ENCODE measurements around the gene SMYD2. TPM values are rescaled to one million over a fixed set of nuclear protein-coding genes. Genes with fewer than 3 reads are reported as not detected.

Gene SMYD2
- total RNA-seq, 1 experiment from 2014 or later, result 27.2 TPM

- Histone ChIP-seq H3K9me3 (ENCODE audit: control insufficient read depth in 1 of 2, insufficient read depth in 1 of 2, low read depth in 1 of 2, low read length in 2 of 2) (no peaks in the 10 kb centered on the region), H4K20me1 (ENCODE audit: insufficient read depth) (0 out of 2 replicates have a peak, but pooled peaks cover 3% of the 10 kb centered on the region), H3K9me2 (ENCODE audit: insufficient read depth) (no peaks in the 10 kb centered on the region), H3K36me3 (ENCODE audit: control insufficient read depth in 1 of 2, insufficient read depth in 2 of 2, low read length in 2 of 2) (0 out of 4 replicates have a peak, but pooled peaks cover 2 to 6% of the 10 kb centered on the region in 2 experiments), H3K4me3 (replicated peaks in 1 of 2; ENCODE audit: low read depth in 1 of 2, low read length in 2 of 2) (no peak overlapping the region), H3K4me2 (ENCODE audit: low read length) (no peak overlapping the region), H3K9ac (ENCODE audit: low read length) (no peak overlapping the region), H3K27ac (ENCODE audit: low read depth, low read length) (no peak overlapping the region), H3K79me2 (ENCODE audit: insufficient read depth, low read length) (no peaks in the 10 kb centered on the region), H2AFZ (ENCODE audit: low read depth, low read length, poor library complexity, severe bottlenecking) (no peak overlapping the region), H3K27me3 (ENCODE audit: insufficient read depth, low read length) (no peaks in the 10 kb centered on the region), H3K4me1 (ENCODE audit: control insufficient read depth in 1 of 2, insufficient read depth in 2 of 2, low read length in 2 of 2) (no peaks in the 10 kb centered on the region)
- no peak for TF ChIP-seq EGR1 (IDR thresholded peaks at IDR 0.05; ENCODE audit: low read depth)
- no peak for TF ChIP-seq FOSL1 (IDR thresholded peaks at IDR 0.05; ENCODE audit: low read depth)
- no peak for TF ChIP-seq EZH2phosphoT487 (IDR thresholded peaks at IDR 0.05; ENCODE audit: borderline replicate concordance)
- TF ChIP-seq SIN3A (IDR thresholded peaks at IDR 0.05; ENCODE audit: low read depth), result no peak
- TF ChIP-seq EZH2 (IDR thresholded peaks at IDR 0.05), result no peak
- TF ChIP-seq ELF1 (IDR thresholded peaks at IDR 0.05; ENCODE audit: borderline replicate concordance, low read depth), result no peak
- no peak for TF ChIP-seq YY1 (IDR thresholded peaks at IDR 0.05; ENCODE audit: extremely low read depth, insufficient replicate concordance, low read depth, low read length)
- no peak for TF ChIP-seq SRF (IDR thresholded peaks at IDR 0.05; ENCODE audit: low read depth)
- no peak for TF ChIP-seq ZBTB33 (IDR thresholded peaks at IDR 0.05; ENCODE audit: extremely low read depth, insufficient replicate concordance, low read length)
- no peak for TF ChIP-seq ZFX (IDR thresholded peaks at IDR 0.05)
- no peak for TF ChIP-seq TCF7L2 (IDR thresholded peaks at IDR 0.05; ENCODE audit: borderline replicate concordance, extremely low read depth, insufficient read depth, insufficient read length)
- no peak for TF ChIP-seq ZNF274 (IDR thresholded peaks at IDR 0.05; ENCODE audit: low read depth, low read length)
- no peak for TF ChIP-seq CTCF (IDR thresholded peaks at IDR 0.05 in 2 of 3, conservative IDR thresholded peaks at IDR 0.05 in 1 of 3; ENCODE audit: borderline replicate concordance in 1 of 3, insufficient read depth in 1 of 3, low read depth in 2 of 3, low read length in 2 of 3)
- DNase-seq (ENCODE audit: low read depth, low spot score) (no peak), ATAC-seq (no peak)
- CTCF ChIA-PET, result no interaction called here
- intact Hi-C loops (cut with micrococcal nuclease), result no loop called here
- RAD21 ChIA-PET (ENCODE audit: low non-redundant PET in 1 of 2, low total read pairs in 2 of 2, uncharacterized antibody in 2 of 2, unreplicated experiment in 2 of 2), result no interaction called here
- POLR2A ChIA-PET, result no interaction called here
- BruUV-seq (replicated peaks), result no TSS peak
Measured at GRCh38 chr1:214369364-214369763, 88.4 kb downstream of the SMYD2 start.
